BJ (cell line): ENCODE measurements around the gene HDAC9. TPM values are rescaled to one million over a fixed set of nuclear protein-coding genes. Genes with fewer than 3 reads are reported as not detected.

Experiments
- CTCF ChIA-PET: fragments of 350-600 bp; formaldehyde crosslinking; extraction: SDS; loops from one replicate; lab custom pipeline; 2021; ENCODE audit warnings: antibody characterized with exemption, inconsistent platforms; lab: Yijun Ruan, JAX
- POLR2A ChIA-PET: fragments of 300-600 bp; sonication (Branson Sonifier 250); formaldehyde crosslinking; extraction: SDS; loops from one replicate; lab custom pipeline; 2021; ENCODE audit warnings: antibody characterized with exemption; lab: Charles Lee
- DNase-seq: peaks from one replicate; pipeline ENCODE4 v3.0.0-alpha.2; 2011; ENCODE audit warnings: low read depth
- H3K27me3 ChIP-seq: 2 replicates; pipeline ENCODE4 v1.6.0; 2011; ENCODE audit warnings: low read length; ENCODE audit not compliant: control insufficient read depth, insufficient read depth
- H3K36me3 ChIP-seq: 2 replicates; pipeline ENCODE4 v1.5.1; 2011; ENCODE audit warnings: low read length; ENCODE audit not compliant: control insufficient read depth, insufficient read depth
- H3K4me3 ChIP-seq: 2 replicates; pipeline ENCODE4 v1.5.1; 2011; ENCODE audit warnings: low read depth, mild to moderate bottlenecking, control low read depth, low read length
- polyA plus RNA-seq: library from polyadenylated mRNA; depleted of rRNA; stranded (reverse); fragments of >200 nt; gene quantifications from 2 replicates; pipeline ENCODE4 v1.2.3, GENCODE V29; 2011
- TF ChIP-seq, protein P1 (sequence below): IDR thresholded peaks from 2 replicates; pipeline ENCODE4 v1.5.1; 2011; ENCODE audit warnings: low read depth, mild to moderate bottlenecking, control low read depth, inconsistent platforms, low read length, moderate library complexity; ENCODE audit not compliant: insufficient read depth

The HDAC9 gene
- polyA plus RNA-seq, 1 experiment, result 14.7 TPM

GRCh38 chr7:18529239-18529638 lies 33.7 kb downstream of the HDAC9 start:
- CTCF ChIA-PET, result no interaction called here
- TF ChIP-seq, protein P1, sequence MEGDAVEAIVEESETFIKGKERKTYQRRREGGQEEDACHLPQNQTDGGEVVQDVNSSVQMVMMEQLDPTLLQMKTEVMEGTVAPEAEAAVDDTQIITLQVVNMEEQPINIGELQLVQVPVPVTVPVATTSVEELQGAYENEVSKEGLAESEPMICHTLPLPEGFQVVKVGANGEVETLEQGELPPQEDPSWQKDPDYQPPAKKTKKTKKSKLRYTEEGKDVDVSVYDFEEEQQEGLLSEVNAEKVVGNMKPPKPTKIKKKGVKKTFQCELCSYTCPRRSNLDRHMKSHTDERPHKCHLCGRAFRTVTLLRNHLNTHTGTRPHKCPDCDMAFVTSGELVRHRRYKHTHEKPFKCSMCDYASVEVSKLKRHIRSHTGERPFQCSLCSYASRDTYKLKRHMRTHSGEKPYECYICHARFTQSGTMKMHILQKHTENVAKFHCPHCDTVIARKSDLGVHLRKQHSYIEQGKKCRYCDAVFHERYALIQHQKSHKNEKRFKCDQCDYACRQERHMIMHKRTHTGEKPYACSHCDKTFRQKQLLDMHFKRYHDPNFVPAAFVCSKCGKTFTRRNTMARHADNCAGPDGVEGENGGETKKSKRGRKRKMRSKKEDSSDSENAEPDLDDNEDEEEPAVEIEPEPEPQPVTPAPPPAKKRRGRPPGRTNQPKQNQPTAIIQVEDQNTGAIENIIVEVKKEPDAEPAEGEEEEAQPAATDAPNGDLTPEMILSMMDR, result no peak
- POLR2A ChIA-PET, result no interaction called here
- DNase-seq, result no peak
- H3K27me3 ChIP-seq, result no peaks in the 10 kb centered on the region
- H3K36me3 ChIP-seq, result no peaks in the 10 kb centered on the region
- no peak overlapping the region for H3K4me3 ChIP-seq

DNA sequence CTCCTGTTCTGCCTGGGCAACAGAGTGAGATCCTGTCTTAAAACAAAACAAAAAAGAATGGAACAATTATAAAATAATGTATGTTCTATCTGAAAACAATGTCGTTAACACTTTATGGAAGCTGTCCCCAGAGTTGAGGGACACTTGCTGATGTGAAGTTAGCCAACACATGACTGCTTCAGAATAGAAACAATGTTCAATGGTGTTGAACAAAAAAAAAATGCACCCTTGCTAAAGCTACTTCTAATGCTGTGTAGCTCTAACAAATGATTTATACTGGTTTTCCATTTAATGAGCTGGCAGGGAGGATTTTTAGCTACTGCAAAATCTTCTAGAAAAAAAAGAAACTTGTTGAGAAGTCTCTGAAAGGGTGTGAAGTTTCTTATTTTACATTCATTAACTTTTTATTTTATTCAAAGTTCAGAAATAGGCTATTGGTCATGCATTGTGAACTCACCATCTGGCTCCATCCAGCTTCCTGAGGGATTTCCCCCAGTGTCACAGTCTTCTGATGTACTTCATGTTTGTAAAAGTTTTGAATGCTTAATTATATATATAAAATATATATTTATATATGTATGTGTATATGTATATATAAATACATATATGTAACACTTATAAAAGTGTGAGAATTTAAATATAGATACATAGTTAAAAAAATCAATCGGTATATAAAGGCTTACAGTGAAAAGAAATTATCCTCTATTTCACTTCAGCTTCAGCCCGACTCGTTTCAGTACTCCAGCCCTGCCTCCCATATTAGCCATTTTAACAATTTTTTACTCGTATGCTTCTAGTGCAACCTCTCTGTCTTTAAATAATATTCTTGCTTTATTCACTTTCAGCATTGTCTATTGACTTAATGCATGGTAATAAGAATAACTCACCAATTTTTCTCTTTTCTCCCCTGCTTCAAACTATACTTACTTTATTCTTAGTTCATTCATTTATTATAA lies 35.0 kb downstream of the HDAC9 start:
- H3K4me3 ChIP-seq, result no peak overlapping the region
- ChIA-PET POLR2A (interaction anchor here (0.6 kb wide), 1 partner anchor 19 kb away, joined by 3 read pairs; no protein-coding TSS in a partner anchor), CTCF (interaction anchor here (0.6 to 1.1 kb wide), 5 partner anchors 34 to 178 kb away, joined by 3 to 5 read pairs (median 3); no protein-coding TSS in a partner anchor)
- TF ChIP-seq, protein P1, result no peak
- no peaks in the 10 kb centered on the region for H3K36me3 ChIP-seq
- H3K27me3 ChIP-seq, result no peaks in the 10 kb centered on the region
- DNase-seq, result no peak

- ChIA-PET POLR2A (no interaction called here), CTCF (interaction anchor here (0.6 to 1.0 kb wide), 2 partner anchors 9 to 105 kb away, joined by 3 read pairs; no protein-coding TSS in a partner anchor)
- Histone ChIP-seq H3K4me3 (no peak overlapping the region), H3K27me3 (no peaks in the 10 kb centered on the region), H3K36me3 (no peaks in the 10 kb centered on the region)
- TF ChIP-seq, protein P1, result no peak
- DNase-seq, result no peak
These were observed 36.0 kb downstream of the HDAC9 start for GRCh38 chr7:18531539-18531938.

DNA sequence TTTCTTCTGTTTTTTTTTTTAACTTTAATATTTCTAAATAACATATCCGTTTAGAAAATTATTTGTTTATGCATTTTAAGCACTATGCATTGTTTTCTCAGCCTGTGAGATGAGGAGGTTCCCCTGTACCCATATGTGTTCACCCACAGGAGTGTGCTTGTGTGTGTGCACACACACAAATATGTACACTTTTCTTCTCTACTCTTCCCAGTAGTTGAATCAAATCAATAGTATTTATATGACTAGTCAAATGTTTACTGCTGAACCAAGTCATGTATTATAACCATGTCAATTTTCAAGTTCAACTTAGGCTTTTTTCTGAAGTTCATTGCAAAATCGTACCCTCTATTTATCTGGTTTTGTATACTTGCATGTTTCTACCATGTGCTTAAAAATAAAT lies 37.3 kb downstream of the HDAC9 start:
- H3K4me3 ChIP-seq, result no peak overlapping the region
- H3K36me3 ChIP-seq, result no peaks in the 10 kb centered on the region
- ChIA-PET CTCF (interaction anchor here (1.0 kb wide), 1 partner anchor 11 kb away, joined by 3 read pairs; no protein-coding TSS in a partner anchor), POLR2A (no interaction called here)
- DNase-seq, result no peak
- TF ChIP-seq, protein P1, result no peak
- no peaks in the 10 kb centered on the region for H3K27me3 ChIP-seq

GRCh38 chr7:18534481-18534880 lies 38.9 kb downstream of the HDAC9 start:
- DNase-seq, result no peak
- no peak overlapping the region for H3K4me3 ChIP-seq
- no peaks in the 10 kb centered on the region for H3K36me3 ChIP-seq
- H3K27me3 ChIP-seq, result no peaks in the 10 kb centered on the region
- ChIA-PET POLR2A (no interaction called here), CTCF (interaction anchor here (1.2 kb wide), 1 partner anchor 11 kb away, joined by 3 read pairs; no protein-coding TSS in a partner anchor)
- TF ChIP-seq, protein P1, result no peak
